Liver (tissue), 9 donors: ENCODE data around the gene IDI2. TPM values are rescaled to one million over a fixed set of nuclear protein-coding genes. Genes with fewer than 3 reads are reported as not detected.

ENCODE experiments used
- DNase-seq: peaks from one replicate; pipeline ENCODE4 v3.0.0-alpha.2; 2017; ENCODE audit warnings: low spot score
- H3K27ac ChIP-seq, 2 donors: one replicate each; pipeline ENCODE4 v1.7.0; 2013; ENCODE audit warnings: inconsistent platforms in 2 of 2, low read length in 2 of 2, control low read depth in 1 of 2, low read depth in 1 of 2, mild to moderate bottlenecking in 1 of 2
- H3K27me3 ChIP-seq, 4 donors: one replicate each; pipeline versions ENCODE4 v1.6.1 to v1.7.0; 2013; ENCODE audit warnings: low read length in 3 of 4, inconsistent platforms in 1 of 4, mild to moderate bottlenecking in 1 of 4, moderate library complexity in 1 of 4; ENCODE audit not compliant: control insufficient read depth in 4 of 4, insufficient read depth in 4 of 4
- H3K36me3 ChIP-seq, 4 donors: one replicate each; pipeline versions ENCODE4 v1.6.1 to v1.7.0; 2013; ENCODE audit warnings: low read length in 3 of 4, mild to moderate bottlenecking in 3 of 4, low read depth in 1 of 4, moderate library complexity in 1 of 4; ENCODE audit not compliant: control insufficient read depth in 4 of 4, insufficient read depth in 3 of 4
- H3K4me1 ChIP-seq, 4 donors: one replicate each; pipeline versions ENCODE4 v1.6.1 to v1.7.0; 2013; ENCODE audit warnings: low read length in 3 of 4, mild to moderate bottlenecking in 3 of 4, moderate library complexity in 1 of 4; ENCODE audit not compliant: control insufficient read depth in 4 of 4, insufficient read depth in 4 of 4
- H3K4me3 ChIP-seq, 3 donors: one replicate each; pipeline versions ENCODE4 v1.6.1 to v1.7.0; 2013; ENCODE audit warnings: low read length in 3 of 3, control low read depth in 1 of 3, low read depth in 1 of 3, mild to moderate bottlenecking in 1 of 3
- H3K9ac ChIP-seq, 2 donors: one replicate each; pipeline ENCODE4 v1.7.0; 2013; ENCODE audit warnings: low read length in 2 of 2, mild to moderate bottlenecking in 2 of 2, moderate library complexity in 2 of 2, control low read depth in 1 of 2, low read depth in 1 of 2
- H3K9me3 ChIP-seq, 4 donors: one replicate each; pipeline versions ENCODE4 v1.6.1 to v1.7.0; 2013; ENCODE audit warnings: low read length in 3 of 4; ENCODE audit not compliant: control insufficient read depth in 4 of 4
- EGR1 ChIP-seq, 2 donors: IDR thresholded peaks; 2 replicates each; pipeline ENCODE4 v1.6.1; 2016 to 2018; ENCODE audit warnings: antibody characterized with exemption in 2 of 2, low read depth in 2 of 2
- FOXA1 ChIP-seq: IDR thresholded peaks from 2 replicates; pipeline ENCODE4 v1.6.1; 2016; ENCODE audit warnings: antibody characterized with exemption
- FOXA2 ChIP-seq: IDR thresholded peaks from 2 replicates; pipeline ENCODE4 v1.6.1; 2016; ENCODE audit warnings: antibody characterized with exemption
- GABPA ChIP-seq, 2 donors: IDR thresholded peaks in 1 of 2; conservative IDR thresholded peaks in 1 of 2; 2 replicates each; pipeline ENCODE4 v1.6.1; 2016; ENCODE audit warnings: antibody characterized with exemption in 2 of 2, mild to moderate bottlenecking in 1 of 2, moderate library complexity in 1 of 2
- HNF4A ChIP-seq, 2 donors: conservative IDR thresholded peaks; 2 replicates each; pipeline ENCODE4 v1.6.1; 2016; ENCODE audit warnings: antibody characterized with exemption in 2 of 2, mild to moderate bottlenecking in 2 of 2
- HNF4G ChIP-seq: IDR thresholded peaks from 2 replicates; pipeline ENCODE4 v1.6.1; 2016; ENCODE audit warnings: antibody characterized with exemption
- JUND ChIP-seq, 2 donors: IDR thresholded peaks; 2 replicates each; pipeline ENCODE4 v1.6.1; 2016; ENCODE audit warnings: antibody characterized with exemption in 2 of 2
- NR2F2 ChIP-seq: IDR thresholded peaks from 2 replicates; pipeline ENCODE4 v1.6.1; 2016; ENCODE audit warnings: antibody characterized with exemption
- RAD21 ChIP-seq, 2 donors: IDR thresholded peaks; 2 replicates each; pipeline ENCODE4 v1.6.1; 2016; ENCODE audit warnings: antibody characterized with exemption in 2 of 2, mild to moderate bottlenecking in 2 of 2
- RXRA ChIP-seq, 2 donors: IDR thresholded peaks; 2 replicates each; pipeline ENCODE4 v1.6.1; 2017 to 2018; ENCODE audit warnings: antibody characterized with exemption in 2 of 2, mild to moderate bottlenecking in 1 of 2
- SP1 ChIP-seq: IDR thresholded peaks from 2 replicates; pipeline ENCODE4 v1.6.1; 2018; ENCODE audit warnings: antibody characterized with exemption, mild to moderate bottlenecking
- TAF1 ChIP-seq: conservative IDR thresholded peaks from 2 replicates; pipeline ENCODE4 v1.6.1; 2016; ENCODE audit warnings: antibody characterized with exemption, mild to moderate bottlenecking
- WGBS: extraction: QIAGEN DNeasy Blood & Tissue Kit; methylation state at CpG from one replicate; pipeline ENCODE4 v1.1.7; 2013; 5-methylcytosine and 5-hydroxymethylcytosine counted together
- polyA plus RNA-seq, 2 donors: library from polyadenylated mRNA; stranded (reverse) in 1 of 2; unstranded in 1 of 2; fragments of 200-250 nt in 1 of 2; fragments of >200 nt in 1 of 2; fragmentation: Nextera tagmentation in 1 of 2; extraction: Ambion mirVana in 1 of 2; gene quantifications; one replicate each; pipeline versions ENCODE4 v1.2.1 to v1.2.3, GENCODE V29; 2013 to 2015
- total RNA-seq, 2 donors: library from RNA; depleted of rRNA; stranded (reverse); fragments of >200 nt; gene quantifications; one replicate each; pipeline ENCODE4 v1.2.3, GENCODE V29; 2014
- TF ChIP-seq, protein P1 (sequence below): IDR thresholded peaks from 2 replicates; pipeline ENCODE4 v1.6.1; 2016; ENCODE audit warnings: antibody characterized with exemption
- TF ChIP-seq, protein P2 (sequence below): IDR thresholded peaks from 2 replicates; pipeline ENCODE4 v1.6.1; 2016; ENCODE audit warnings: antibody characterized with exemption, mild to moderate bottlenecking
- TF ChIP-seq, protein P3 (sequence below): fragments of 150-350 bp; IDR thresholded peaks from 2 replicates; pipeline ENCODE4 v1.5.1; 2017; ENCODE audit warnings: improper control_type of control experiment, low read depth, low read length; ENCODE audit not compliant: missing input control
- TF ChIP-seq, protein P4 (sequence below): IDR thresholded peaks from 2 replicates; pipeline ENCODE4 v1.6.1; 2016; ENCODE audit warnings: antibody characterized with exemption
- TF ChIP-seq, protein P5 (sequence below): IDR thresholded peaks from 2 replicates; pipeline ENCODE4 v1.6.1; 2016; ENCODE audit warnings: antibody characterized with exemption
- donor health status: healthy.
- donor health status: healthy.
- donor health status: healthy.
- donor health status: healthy.
- donor health status: healthy.

The IDI2 gene
- total and polyA plus RNA-seq, 4 donors = not detected

DNA sequence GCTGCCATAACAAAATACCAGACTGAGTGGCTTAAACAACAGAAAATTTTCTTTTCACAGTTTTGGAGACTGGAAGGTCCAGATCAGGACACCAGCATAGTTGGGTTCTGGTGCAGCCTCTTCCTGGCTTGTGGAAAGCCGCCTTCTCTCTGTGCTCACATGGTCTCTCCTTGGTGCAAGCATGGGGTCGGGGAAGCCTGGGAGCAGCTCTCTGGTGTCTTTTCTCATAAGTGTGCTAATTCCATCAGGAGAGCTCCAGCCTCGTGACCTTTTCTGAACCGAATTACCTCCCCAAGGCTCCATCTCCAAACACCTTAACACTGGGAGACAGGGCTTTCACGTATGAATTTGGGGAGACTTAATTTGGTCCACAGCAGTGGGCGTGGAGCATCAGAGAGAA lies 42.3 kb downstream of the IDI2 start:
- Histone ChIP-seq H3K9me3 (peaks cover 4 to 8% (median 6%) of the 10 kb centered on the region in 4 donors), H3K27ac (no peak overlapping the region), H3K4me3 (no peak overlapping the region), H3K4me1 (peaks cover 3 to 12% (median 7%) of the 10 kb centered on the region in 4 donors), H3K9ac (no peak overlapping the region), H3K27me3 (no peaks in the 10 kb centered on the region), H3K36me3 (no peaks in the 10 kb centered on the region)
- TF ChIP-seq SP1 (no peak), RXRA (IDR thresholded peaks at IDR 0.05) (no peak), NR2F2 (no peak), HNF4A (conservative IDR thresholded peaks at IDR 0.05) (no peak), EGR1 (IDR thresholded peaks at IDR 0.05; ENCODE audit: low read depth in 2 of 2) (no peak)
- TF ChIP-seq, protein P1, sequence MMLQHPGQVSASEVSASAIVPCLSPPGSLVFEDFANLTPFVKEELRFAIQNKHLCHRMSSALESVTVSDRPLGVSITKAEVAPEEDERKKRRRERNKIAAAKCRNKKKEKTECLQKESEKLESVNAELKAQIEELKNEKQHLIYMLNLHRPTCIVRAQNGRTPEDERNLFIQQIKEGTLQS = no peak
- TF ChIP-seq, protein P2, sequence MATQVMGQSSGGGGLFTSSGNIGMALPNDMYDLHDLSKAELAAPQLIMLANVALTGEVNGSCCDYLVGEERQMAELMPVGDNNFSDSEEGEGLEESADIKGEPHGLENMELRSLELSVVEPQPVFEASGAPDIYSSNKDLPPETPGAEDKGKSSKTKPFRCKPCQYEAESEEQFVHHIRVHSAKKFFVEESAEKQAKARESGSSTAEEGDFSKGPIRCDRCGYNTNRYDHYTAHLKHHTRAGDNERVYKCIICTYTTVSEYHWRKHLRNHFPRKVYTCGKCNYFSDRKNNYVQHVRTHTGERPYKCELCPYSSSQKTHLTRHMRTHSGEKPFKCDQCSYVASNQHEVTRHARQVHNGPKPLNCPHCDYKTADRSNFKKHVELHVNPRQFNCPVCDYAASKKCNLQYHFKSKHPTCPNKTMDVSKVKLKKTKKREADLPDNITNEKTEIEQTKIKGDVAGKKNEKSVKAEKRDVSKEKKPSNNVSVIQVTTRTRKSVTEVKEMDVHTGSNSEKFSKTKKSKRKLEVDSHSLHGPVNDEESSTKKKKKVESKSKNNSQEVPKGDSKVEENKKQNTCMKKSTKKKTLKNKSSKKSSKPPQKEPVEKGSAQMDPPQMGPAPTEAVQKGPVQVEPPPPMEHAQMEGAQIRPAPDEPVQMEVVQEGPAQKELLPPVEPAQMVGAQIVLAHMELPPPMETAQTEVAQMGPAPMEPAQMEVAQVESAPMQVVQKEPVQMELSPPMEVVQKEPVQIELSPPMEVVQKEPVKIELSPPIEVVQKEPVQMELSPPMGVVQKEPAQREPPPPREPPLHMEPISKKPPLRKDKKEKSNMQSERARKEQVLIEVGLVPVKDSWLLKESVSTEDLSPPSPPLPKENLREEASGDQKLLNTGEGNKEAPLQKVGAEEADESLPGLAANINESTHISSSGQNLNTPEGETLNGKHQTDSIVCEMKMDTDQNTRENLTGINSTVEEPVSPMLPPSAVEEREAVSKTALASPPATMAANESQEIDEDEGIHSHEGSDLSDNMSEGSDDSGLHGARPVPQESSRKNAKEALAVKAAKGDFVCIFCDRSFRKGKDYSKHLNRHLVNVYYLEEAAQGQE = no peak
- WGBS = 98% methylated on average over 6 of the region's 6 CpGs
- DNase-seq = no peak

DNA sequence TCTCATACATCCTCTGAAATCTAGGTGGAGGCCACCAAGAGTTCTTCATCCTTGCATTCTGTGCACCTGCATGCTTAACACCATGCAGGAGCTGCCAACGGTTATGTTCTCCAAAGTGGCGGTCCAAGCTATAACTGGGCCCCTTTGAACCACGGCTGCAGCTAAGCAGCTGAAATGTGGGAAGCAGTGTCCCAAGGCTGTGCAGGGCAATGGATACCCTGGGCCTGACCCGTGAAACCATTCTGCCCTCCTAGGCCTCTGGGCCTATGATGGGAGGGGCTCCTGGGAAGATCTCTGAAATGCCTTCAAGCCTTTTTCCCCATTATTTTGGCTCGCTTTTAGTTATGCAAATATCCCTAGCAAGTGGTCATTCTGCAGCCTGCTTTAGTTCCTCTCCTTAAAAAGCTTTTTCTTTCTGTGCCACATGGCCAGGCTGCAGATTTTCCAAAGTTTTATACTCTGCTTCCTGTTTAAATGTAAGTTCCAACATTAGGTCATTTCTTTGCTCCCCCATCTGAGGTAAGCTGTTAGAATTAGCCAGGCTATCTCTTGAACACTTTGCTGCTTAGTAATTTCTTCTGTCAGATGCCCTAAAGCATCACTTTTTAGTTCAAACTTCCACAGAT lies 45.1 kb downstream of the IDI2 start:
- no peak overlapping the region for H3K27ac ChIP-seq
- no peaks in the 10 kb centered on the region for H3K4me1 ChIP-seq
- H3K9ac ChIP-seq = no peak overlapping the region
- peaks cover 4 to 8% (median 6%) of the 10 kb centered on the region in 4 donors for H3K9me3 ChIP-seq
- no peak for DNase-seq
- no peaks in the 10 kb centered on the region for H3K36me3 ChIP-seq
- TF ChIP-seq TAF1 (no peak), RXRA (IDR thresholded peaks at IDR 0.05) (no peak), FOXA1 (no peak), EGR1 (IDR thresholded peaks at IDR 0.05; ENCODE audit: low read depth in 2 of 2) (no peak), FOXA2 (no peak), NR2F2 (no peak), RAD21 (IDR thresholded peaks at IDR 0.05) (no peak), GABPA (IDR thresholded peaks at IDR 0.05 in 1 of 2, conservative IDR thresholded peaks at IDR 0.05 in 1 of 2) (no peak), JUND (IDR thresholded peaks at IDR 0.05) (no peak), SP1 (no peak), HNF4G (no peak)
- TF ChIP-seq, protein P1 = no peak
- TF ChIP-seq, protein P3, sequence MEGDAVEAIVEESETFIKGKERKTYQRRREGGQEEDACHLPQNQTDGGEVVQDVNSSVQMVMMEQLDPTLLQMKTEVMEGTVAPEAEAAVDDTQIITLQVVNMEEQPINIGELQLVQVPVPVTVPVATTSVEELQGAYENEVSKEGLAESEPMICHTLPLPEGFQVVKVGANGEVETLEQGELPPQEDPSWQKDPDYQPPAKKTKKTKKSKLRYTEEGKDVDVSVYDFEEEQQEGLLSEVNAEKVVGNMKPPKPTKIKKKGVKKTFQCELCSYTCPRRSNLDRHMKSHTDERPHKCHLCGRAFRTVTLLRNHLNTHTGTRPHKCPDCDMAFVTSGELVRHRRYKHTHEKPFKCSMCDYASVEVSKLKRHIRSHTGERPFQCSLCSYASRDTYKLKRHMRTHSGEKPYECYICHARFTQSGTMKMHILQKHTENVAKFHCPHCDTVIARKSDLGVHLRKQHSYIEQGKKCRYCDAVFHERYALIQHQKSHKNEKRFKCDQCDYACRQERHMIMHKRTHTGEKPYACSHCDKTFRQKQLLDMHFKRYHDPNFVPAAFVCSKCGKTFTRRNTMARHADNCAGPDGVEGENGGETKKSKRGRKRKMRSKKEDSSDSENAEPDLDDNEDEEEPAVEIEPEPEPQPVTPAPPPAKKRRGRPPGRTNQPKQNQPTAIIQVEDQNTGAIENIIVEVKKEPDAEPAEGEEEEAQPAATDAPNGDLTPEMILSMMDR = no peak
- TF ChIP-seq, protein P4, sequence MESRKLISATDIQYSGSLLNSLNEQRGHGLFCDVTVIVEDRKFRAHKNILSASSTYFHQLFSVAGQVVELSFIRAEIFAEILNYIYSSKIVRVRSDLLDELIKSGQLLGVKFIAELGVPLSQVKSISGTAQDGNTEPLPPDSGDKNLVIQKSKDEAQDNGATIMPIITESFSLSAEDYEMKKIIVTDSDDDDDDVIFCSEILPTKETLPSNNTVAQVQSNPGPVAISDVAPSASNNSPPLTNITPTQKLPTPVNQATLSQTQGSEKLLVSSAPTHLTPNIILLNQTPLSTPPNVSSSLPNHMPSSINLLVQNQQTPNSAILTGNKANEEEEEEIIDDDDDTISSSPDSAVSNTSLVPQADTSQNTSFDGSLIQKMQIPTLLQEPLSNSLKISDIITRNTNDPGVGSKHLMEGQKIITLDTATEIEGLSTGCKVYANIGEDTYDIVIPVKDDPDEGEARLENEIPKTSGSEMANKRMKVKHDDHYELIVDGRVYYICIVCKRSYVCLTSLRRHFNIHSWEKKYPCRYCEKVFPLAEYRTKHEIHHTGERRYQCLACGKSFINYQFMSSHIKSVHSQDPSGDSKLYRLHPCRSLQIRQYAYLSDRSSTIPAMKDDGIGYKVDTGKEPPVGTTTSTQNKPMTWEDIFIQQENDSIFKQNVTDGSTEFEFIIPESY = no peak
- TF ChIP-seq, protein P5, sequence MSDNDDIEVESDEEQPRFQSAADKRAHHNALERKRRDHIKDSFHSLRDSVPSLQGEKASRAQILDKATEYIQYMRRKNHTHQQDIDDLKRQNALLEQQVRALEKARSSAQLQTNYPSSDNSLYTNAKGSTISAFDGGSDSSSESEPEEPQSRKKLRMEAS = no peak
- no peaks in the 10 kb centered on the region for H3K27me3 ChIP-seq
- H3K4me3 ChIP-seq = no peak overlapping the region
- 99% methylated on average over 5 of the region's 5 CpGs for WGBS
